NCI-H2227 treated with DMSO at 0.1 percent for 48 hours (cell line): ENCODE measurements around the gene ECM1.

Source experiments
- DNase-seq: peaks from one replicate; lab custom pipeline; 2025; lab: John Stamatoyannopoulos, UW

ECM1 gene

GRCh38 chr1:150558761-150559655 is 51.1 kb downstream of the ECM1 start:
- no peak for DNase-seq

DNA sequence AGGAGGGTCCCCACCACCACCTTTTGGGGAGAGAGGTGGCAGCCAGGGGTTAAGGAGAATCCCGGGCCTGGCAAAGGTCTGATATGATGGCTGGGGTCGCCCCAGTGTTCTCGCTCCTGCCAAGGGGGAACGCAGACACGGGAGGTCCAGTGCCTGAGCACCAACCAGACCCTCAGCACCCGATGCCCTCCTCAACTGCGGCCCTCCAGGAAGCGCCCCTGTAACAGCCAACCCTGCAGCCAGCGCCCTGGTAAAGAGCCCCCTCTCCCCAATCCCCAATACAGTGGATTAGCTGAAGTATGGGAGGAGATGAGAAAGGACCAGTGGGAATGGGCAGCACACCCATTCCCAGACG is 51.7 kb downstream of the ECM1 start:
- no peak for DNase-seq

DNA sequence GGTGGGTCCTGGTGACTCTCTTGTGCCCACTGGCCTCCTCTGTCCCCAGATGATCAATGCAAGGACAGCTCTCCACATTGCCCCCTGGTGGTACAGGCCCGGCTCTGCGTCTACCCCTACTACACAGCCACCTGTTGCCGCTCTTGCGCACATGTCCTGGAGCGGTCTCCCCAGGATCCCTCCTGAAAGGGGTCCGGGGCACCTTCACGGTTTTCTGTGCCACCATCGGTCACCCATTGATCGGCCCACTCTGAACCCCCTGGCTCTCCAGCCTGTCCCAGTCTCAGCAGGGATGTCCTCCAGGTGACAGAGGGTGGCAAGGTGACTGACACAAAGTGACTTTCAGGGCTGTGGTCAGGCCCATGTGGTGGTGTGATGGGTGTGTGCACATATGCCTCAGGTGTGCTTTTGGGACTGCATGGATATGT is 52.1 kb downstream of the ECM1 start:
- peak; percentile 14 for DNase-seq

DNA sequence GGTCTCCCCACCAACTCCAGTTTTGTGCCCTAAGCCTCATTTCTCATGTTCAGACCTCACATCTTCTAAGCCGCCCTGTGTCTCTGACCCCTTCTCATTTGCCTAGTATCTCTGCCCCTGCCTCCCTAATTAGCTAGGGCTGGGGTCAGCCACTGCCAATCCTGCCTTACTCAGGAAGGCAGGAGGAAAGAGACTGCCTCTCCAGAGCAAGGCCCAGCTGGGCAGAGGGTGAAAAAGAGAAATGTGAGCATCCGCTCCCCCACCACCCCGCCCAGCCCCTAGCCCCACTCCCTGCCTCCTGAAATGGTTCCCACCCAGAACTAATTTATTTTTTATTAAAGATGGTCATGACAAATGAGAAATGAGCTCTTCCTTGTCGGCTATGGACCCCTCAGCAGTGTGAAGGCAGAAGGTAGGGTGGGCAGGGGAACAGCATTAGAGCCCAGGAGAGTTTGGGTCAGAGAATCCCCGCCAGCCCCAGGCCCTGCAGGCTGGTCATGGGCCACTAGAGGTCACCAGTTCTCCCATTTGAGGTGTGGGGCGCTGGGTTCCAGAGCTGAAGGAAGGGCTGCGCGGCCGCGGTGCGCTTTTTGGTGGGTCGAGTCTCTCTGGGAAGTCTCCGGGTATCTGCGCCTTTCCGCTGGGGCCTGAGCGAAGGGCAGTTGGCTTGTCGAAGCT is 52.8 kb downstream of the ECM1 start:
- peak; percentile 91 for DNase-seq

- peak; percentile 91 for DNase-seq
Measured at GRCh38 chr1:150561254-150561973, 53.5 kb downstream of the ECM1 start.

DNA sequence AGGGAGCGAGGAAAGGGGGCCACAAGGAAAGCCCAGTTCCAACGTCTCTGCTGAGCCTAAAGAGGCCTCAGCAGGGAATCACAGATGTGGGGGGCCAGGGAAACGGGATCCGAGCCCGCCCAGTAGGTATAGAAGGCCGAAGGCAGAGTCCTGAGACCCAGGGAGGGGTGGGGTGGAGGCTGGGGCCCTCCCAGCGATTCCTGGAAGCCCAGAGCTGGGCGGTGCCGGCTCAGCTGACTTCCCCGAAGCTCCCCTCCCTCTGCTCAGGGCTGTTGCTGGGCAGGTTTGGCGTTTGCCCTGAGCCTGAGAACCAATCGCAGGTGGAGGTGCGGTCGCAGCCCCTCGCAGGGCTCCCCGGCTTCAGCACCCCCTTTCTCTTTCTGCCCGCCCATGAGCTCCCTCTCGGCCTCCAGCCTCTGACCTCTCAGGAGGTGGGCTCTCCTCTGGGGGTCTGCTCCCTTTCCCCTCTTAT is 54.1 kb downstream of the ECM1 start:
- peak; percentile 85 for DNase-seq

- DNase-seq = no peak
Measured at GRCh38 chr1:150562446-150563339, 54.8 kb downstream of the ECM1 start.
